K562 (cell line): ENCODE results near the gene CHURC1.

Experiments
- SMAD1 ChIP-seq: fragments of 150-350 bp; IDR thresholded peaks from 2 replicates; pipeline ENCODE4 v1.6.1; 2014; ENCODE audit warnings: low read length, low read depth; ENCODE audit not compliant: partially characterized antibody
- ZNF311 ChIP-seq: fragments of 250-450 bp; sonication (Bioruptor Pico); IDR thresholded peaks from 2 replicates; pipeline ENCODE4 v1.4.0; 2020; ENCODE audit warnings: mild to moderate bottlenecking, moderate library complexity

GRCh38 chr14:64950889-64951288, 36.6 kb downstream of the CHURC1 start:
- no peak for TF ChIP-seq SMAD1
- no peak for TF ChIP-seq ZNF311 (CRISPR knock-in tag)
